ENCODE measurements around the gene PUSL1. TPM values are rescaled to one million over a fixed set of nuclear protein-coding genes. Genes with fewer than 3 reads are reported as not detected.

The PUSL1 gene
- total RNA-seq, 4 donors from 2014 or later = 20.0 to 52.5 (median 33.2) TPM

GRCh38 chr1:1317420-1317819, 9.0 kb downstream of the PUSL1 start:
- peaks cover 28 to 85% (median 39%) of the 10 kb centered on the region in 3 donors for H3K36me3 ChIP-seq
- H3K4me1 ChIP-seq = peaks cover 15 to 66% (median 34%) of the 10 kb centered on the region in 3 donors
- intact Hi-C loops (cut with DNase I) = no loop called here
- no peak for DNase-seq
- TF ChIP-seq POLR2A (IDR thresholded peaks at IDR 0.05) (no peak), CTCF (IDR thresholded peaks at IDR 0.05) (no peak)
- no peak overlapping the region for H3K4me3 ChIP-seq
- no peaks in the 10 kb centered on the region for H3K27me3 ChIP-seq
- 70 to 84% methylated on average over 6 of the region's 6 CpGs for WGBS, 2 donors
- H3K27ac ChIP-seq = peak overlapping the region; percentile 50 to 87 (median 82)
- H3K9me3 ChIP-seq = no peaks in the 10 kb centered on the region

DNA sequence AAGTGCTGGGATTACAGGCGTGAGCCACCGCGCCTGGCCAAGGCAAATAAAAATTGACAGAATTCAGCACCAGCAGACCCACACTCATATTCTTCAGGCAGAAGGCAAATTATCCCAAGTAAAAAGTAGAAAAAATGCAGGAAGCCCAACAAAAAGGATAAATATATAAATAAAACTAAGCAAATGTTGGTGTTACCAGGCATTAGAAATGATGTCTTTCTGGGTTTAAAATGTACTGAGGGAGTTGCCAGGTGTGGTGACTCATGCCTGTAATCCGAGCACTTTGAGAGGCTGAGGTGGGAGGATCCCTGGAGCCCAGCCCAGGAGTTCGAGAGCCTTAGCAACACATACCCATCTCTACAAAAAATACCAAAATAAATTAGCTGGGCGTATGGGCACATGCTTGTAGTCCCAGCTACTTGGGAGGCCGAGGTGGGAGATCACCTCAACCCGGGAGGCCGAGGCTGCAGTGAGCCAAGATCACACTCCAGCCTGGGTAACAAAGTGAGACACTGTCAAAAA, 9.8 kb downstream of the PUSL1 start:
- H3K4me1 ChIP-seq = peaks cover 20 to 74% (median 40%) of the 10 kb centered on the region in 3 donors

DNA sequence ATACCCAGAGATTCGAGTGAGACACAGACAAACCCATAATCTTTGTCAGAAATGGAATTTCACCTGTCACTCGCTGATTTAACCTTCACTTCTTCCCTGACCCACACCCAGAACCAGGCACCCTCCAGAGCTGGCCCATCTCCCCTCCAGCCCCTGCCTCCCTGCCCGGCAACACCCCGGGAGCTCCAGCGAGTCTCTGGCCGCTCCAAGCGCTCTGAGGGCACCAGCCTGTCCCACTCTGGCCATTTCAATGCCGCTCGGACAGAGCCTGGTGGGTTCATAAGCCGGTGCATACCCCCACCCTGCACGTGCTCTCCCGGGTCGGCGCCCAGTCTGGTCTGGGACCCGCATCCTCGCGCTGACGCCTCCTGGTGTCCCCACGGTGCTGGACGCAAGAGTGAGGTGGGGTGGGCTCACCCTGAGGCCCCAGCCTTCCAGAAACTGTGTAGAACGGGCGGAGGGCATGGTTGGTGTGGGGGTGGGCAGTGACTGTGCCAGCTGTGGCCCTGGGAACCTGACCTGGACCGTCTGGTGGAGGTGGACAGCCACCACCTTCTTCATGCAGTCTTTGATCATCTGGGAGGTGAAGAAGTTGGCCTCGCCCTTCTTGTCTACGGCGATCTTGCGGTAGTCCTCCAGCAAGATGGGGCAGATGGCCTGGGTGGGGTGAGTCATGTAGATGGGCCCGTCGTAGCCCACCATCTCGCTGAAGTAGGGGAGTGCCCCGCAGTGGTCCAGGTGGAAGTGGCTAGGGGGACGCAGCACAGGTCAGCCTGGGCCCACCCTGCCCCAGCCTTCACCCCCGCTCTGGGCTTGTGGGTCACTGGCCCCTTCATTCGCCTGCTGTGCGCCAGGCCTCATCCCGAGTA, 10.6 kb downstream of the PUSL1 start:
- intact Hi-C loops (cut with DNase I) = no loop called here
- WGBS, 2 donors = 78 to 83% methylated on average over 5 to 14 of the region's 36 CpGs
- TF ChIP-seq CTCF (IDR thresholded peaks at IDR 0.05) (no peak), POLR2A (IDR thresholded peaks at IDR 0.05) (no peak)
- Histone ChIP-seq H3K4me1 (peaks cover 20 to 82% (median 45%) of the 10 kb centered on the region in 3 donors), H3K4me3 (no peak overlapping the region), H3K9me3 (no peaks in the 10 kb centered on the region), H3K36me3 (peaks cover 12 to 76% (median 24%) of the 10 kb centered on the region in 3 donors), H3K27me3 (no peaks in the 10 kb centered on the region), H3K27ac (peak overlapping the region; percentile 50 to 87 (median 82))
- DNase-seq = no peak

More for the DNA sequence above, 9.8 kb downstream of the PUSL1 start:
- no peak overlapping the region for H3K4me3 ChIP-seq
- DNase-seq = no peak
- no peaks in the 10 kb centered on the region for H3K27me3 ChIP-seq
- H3K36me3 ChIP-seq = peaks cover 20 to 84% (median 31%) of the 10 kb centered on the region in 3 donors
- peak overlapping the region; percentile 50 to 87 (median 82) for H3K27ac ChIP-seq
- no peaks in the 10 kb centered on the region for H3K9me3 ChIP-seq
- intact Hi-C loops (cut with DNase I) = no loop called here
- TF ChIP-seq CTCF (IDR thresholded peaks at IDR 0.05) (no peak), POLR2A (IDR thresholded peaks at IDR 0.05) (no peak)
- 33 to 36% methylated on average over 3 to 9 of the region's 9 CpGs for WGBS, 2 donors

- no peaks in the 10 kb centered on the region for H3K9me3 ChIP-seq
- 88 to 93% methylated on average over 11 to 12 of the region's 13 CpGs for whole genome bisulfite sequencing, 2 donors
- DNase-seq = no peak
- H3K4me3 ChIP-seq = no peak overlapping the region
- H3K27ac ChIP-seq = peak overlapping the region in 2 of 4 donors; percentile 85 to 87
- peaks cover 6 to 70% (median 18%) of the 10 kb centered on the region in 3 donors for H3K36me3 ChIP-seq
- intact Hi-C loops (cut with DNase I) = no loop called here
- TF ChIP-seq CTCF (IDR thresholded peaks at IDR 0.05) (no peak), POLR2A (IDR thresholded peaks at IDR 0.05) (no peak)
- H3K4me1 ChIP-seq = peaks cover 20 to 83% (median 45%) of the 10 kb centered on the region in 3 donors
- H3K27me3 ChIP-seq = no peaks in the 10 kb centered on the region
These were observed 11.2 kb downstream of the PUSL1 start for GRCh38 chr1:1319646-1319941.
